Ectodermal cell (in vitro differentiated cells): ENCODE data around the gene RAI14.
"Not testable (repeated sequence)": the region's sequence is repeated elsewhere in the genome, so short reads cannot be mapped to it uniquely, and the experiment has no call there.

Source experiments
- H3K27ac ChIP-seq: 2 replicates; pipeline ENCODE4 v1.7.0; 2013; ENCODE audit warnings: mild to moderate bottlenecking, low read depth, low read length; ENCODE audit not compliant: insufficient read depth, poor library complexity, severe bottlenecking
- H3K27me3 ChIP-seq: 2 replicates; pipeline ENCODE4 v1.7.0; 2013; ENCODE audit warnings: mild to moderate bottlenecking, low read length; ENCODE audit not compliant: insufficient read depth, control insufficient read depth, poor library complexity, severe bottlenecking
- H3K36me3 ChIP-seq: one replicate; pipeline ENCODE4 v1.7.0; 2013; ENCODE audit warnings: low read length; ENCODE audit not compliant: control insufficient read depth, insufficient read depth
- H3K4me1 ChIP-seq: one replicate; pipeline ENCODE4 v1.7.0; 2013; ENCODE audit warnings: low read length; ENCODE audit not compliant: control insufficient read depth, insufficient read depth
- H3K4me3 ChIP-seq: 2 replicates; pipeline ENCODE4 v1.7.0; 2013; ENCODE audit warnings: low read depth, low read length, control low read depth; ENCODE audit not compliant: insufficient read depth
- H3K9me3 ChIP-seq: 2 replicates; pipeline ENCODE4 v1.7.0; 2013; ENCODE audit warnings: mild to moderate bottlenecking, low read length, moderate library complexity; ENCODE audit not compliant: control insufficient read depth
- WGBS, 2 experiments: methylation state at CpG; one replicate each; pipeline ENCODE4 v1.1.7; 2013; ENCODE audit warnings: missing lambda C conversion rate in 2 of 2; 5-methylcytosine and 5-hydroxymethylcytosine counted together

RAI14 gene

DNA sequence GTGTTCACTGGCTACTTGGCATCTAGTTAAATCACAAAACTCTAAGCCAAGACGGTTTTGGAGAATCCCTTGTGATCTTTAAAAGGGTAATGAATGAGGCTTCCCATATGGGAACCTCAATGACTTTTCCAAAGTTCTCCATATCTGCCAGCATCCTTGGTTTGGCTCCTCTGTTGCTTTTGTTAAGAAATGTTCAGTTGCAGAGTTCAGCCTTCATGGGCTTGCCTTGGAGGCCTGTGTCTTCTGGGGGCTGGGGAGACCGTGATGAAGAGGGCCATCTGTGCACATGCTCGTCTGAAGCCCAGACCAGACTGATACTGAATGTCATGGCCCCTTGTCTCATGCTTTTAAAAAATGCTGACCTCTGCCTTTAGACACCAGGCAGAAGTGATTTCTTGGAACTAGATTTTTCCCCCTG is 84.3 kb downstream of the RAI14 start:
- Histone ChIP-seq H3K9me3 (no peaks in the 10 kb centered on the region), H3K27me3 (no peaks in the 10 kb centered on the region), H3K27ac (no peak overlapping the region), H3K4me3 (no peak overlapping the region), H3K4me1 (no peaks in the 10 kb centered on the region), H3K36me3 (no peaks in the 10 kb centered on the region)
- WGBS, 2 experiments, result 77% methylated on average over 3 of the region's 3 CpGs

DNA sequence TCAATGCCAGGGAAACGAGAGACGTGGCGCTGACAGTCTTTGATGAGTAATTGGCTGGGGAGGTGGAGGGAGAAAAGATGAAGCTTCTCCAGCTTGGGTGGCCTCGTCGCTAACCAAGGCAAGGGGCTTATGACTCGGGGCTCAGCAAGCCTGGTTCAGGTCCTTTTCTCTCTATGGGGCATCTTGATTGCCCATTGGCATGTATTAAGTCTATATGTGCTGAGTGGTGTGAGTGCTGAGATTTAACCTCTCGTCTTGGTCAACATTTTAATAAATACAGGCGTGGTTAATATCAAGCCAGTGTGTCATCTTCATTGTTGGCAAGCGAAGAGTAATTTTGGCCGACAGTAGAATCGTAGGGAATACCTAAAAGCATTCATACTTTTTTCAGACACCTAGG is 85.9 kb downstream of the RAI14 start:
- WGBS, 2 experiments, result 96 to 97% methylated on average over 11 of the region's 11 CpGs
- no peak overlapping the region for H3K27ac ChIP-seq
- H3K4me3 ChIP-seq, result no peak overlapping the region
- H3K36me3 ChIP-seq, result no peaks in the 10 kb centered on the region
- no peaks in the 10 kb centered on the region for H3K9me3 ChIP-seq
- no peaks in the 10 kb centered on the region for H3K4me1 ChIP-seq
- no peaks in the 10 kb centered on the region for H3K27me3 ChIP-seq

DNA sequence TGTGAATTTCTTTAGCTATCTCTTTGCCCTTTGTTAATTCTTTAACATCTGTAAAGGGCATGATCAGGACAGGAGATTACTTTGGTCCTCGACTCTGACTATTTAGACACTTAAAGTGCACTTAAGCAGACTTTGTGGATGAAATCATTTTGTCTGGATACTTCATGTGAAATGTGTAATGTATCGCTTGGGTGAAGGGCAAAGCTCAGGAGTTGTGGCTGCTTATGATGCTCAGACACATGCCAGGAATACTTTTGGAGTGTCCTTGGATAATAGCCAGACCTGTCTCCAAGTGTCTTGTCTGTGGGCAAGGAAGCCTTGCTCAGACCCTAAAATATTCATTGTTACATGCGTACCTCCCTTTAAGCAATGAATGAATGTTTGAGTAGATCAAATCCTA is 87.8 kb downstream of the RAI14 start:
- no peaks in the 10 kb centered on the region for H3K9me3 ChIP-seq
- no peaks in the 10 kb centered on the region for H3K27me3 ChIP-seq
- WGBS, 2 experiments, result 96 to 99% methylated on average over 3 of the region's 3 CpGs
- no peaks in the 10 kb centered on the region for H3K36me3 ChIP-seq
- H3K27ac ChIP-seq, result no peak overlapping the region
- H3K4me3 ChIP-seq, result no peak overlapping the region
- no peaks in the 10 kb centered on the region for H3K4me1 ChIP-seq

- no peak overlapping the region for H3K4me3 ChIP-seq
- H3K36me3 ChIP-seq, result no peaks in the 10 kb centered on the region
- H3K27me3 ChIP-seq, result no peaks in the 10 kb centered on the region
- 98 to 100% methylated on average over 2 of the region's 3 CpGs for WGBS, 2 experiments
- H3K27ac ChIP-seq, result no peak overlapping the region
- H3K4me1 ChIP-seq, result no peaks in the 10 kb centered on the region
- no peaks in the 10 kb centered on the region for H3K9me3 ChIP-seq
Observed at GRCh38 chr5:34748431-34748830, 92.3 kb downstream of the RAI14 start.

DNA sequence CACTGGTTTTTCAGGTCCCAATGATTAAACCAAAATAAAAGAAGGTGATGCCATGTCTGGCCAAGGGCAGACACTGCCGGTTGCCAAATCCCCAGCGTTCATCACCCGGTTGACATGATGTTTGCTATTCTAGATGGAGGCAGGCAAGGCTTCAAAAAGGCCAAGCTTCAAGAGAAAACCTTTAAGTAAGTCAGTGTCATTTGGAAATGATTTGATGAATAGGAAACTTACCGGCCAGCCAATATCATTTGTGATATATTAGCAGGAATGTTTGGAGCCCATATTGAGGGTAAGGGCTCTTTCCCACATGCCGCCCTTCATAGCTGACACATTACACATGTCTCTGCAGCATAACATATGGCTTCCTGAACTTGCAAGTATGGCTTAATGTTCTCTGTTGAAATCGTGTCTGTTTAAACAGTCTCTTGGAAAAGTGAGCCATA is 93.3 kb downstream of the RAI14 start:
- Histone ChIP-seq H3K36me3 (no peaks in the 10 kb centered on the region), H3K27me3 (no peaks in the 10 kb centered on the region), H3K4me1 (no peaks in the 10 kb centered on the region), H3K9me3 (no peaks in the 10 kb centered on the region), H3K4me3 (no peak overlapping the region), H3K27ac (no peak overlapping the region)
- WGBS, 2 experiments, result 94 to 96% methylated on average over 5 to 6 of the region's 6 CpGs

DNA sequence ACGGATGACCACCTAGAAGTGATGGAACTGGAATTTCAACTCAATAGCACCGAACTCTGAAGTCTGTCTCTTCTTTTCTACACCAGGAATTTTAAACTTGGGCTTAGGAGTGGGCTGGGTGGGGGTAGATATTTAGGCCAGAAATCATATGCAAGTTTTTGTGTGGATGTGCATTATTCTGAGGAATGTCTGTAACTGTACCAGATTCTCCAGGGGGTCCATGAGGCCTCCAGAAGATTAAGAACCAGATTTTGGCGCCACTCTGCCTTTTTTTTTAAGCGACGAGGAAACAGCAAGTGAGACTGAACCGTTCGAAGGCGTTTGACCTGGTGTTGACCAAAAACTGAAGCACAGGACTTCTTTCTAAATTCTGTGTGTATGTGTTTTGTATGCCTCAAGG is 94.1 kb downstream of the RAI14 start:
- H3K4me1 ChIP-seq, result no peaks in the 10 kb centered on the region
- no peak overlapping the region for H3K27ac ChIP-seq

DNA sequence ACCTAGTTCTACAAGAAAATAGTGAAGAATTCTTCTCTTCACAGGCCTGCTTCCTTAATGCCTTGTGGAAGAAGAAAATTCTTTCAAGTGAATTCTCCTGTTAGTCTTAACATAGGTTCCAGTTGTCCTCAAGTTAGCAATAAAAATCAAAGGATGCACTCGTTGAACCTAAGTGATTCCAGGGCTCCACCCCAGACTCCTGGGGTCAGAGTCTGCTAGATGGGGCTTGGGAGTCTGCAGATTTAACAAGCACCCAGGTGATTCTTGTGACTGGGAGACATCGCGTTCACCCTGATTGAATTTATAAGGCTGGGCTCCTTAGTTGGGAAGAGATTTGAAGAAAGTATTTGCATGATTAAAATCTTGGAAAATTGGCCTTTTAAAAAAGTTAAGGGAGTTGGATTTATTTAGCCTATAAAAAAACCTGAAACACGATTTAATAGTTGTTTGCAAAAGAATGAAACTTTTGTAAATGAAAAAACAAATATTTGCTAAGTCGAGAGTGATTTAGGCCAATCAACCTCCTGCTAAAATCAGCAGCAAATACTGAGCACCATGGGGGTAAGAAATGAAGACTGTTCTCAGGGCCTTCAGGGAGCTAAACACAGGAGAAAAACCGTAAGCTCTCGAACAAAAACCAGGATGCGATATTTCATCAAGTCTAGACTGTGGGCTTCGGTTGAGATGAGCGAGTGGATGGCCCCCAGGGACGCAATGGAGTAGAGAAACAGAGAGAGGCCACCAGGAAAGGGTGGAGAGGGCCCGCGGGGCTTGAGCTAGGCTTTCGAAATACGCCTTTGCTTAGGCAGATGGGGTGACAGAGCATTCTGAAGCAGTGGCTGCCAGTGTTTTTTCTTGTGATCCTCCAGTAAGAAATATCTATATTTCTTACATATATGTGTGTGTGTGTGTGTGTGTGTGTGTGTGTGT is 95.9 kb downstream of the RAI14 start:
- no peaks in the 10 kb centered on the region for H3K27me3 ChIP-seq
- no peak overlapping the region for H3K4me3 ChIP-seq
- no peak overlapping the region for H3K27ac ChIP-seq
- H3K4me1 ChIP-seq, result peaks cover 4% of the 10 kb centered on the region
- H3K9me3 ChIP-seq, result no peaks in the 10 kb centered on the region
- 87 to 90% methylated on average over 15 of the region's 15 CpGs for WGBS, 2 experiments
- no peaks in the 10 kb centered on the region for H3K36me3 ChIP-seq

More for the DNA sequence above, 94.1 kb downstream of the RAI14 start:
- H3K27me3 ChIP-seq, result no peaks in the 10 kb centered on the region
- H3K36me3 ChIP-seq, result no peaks in the 10 kb centered on the region
- 94% methylated on average over 8 of the region's 8 CpGs for WGBS, 2 experiments
- no peak overlapping the region for H3K4me3 ChIP-seq
- H3K9me3 ChIP-seq, result no peaks in the 10 kb centered on the region

DNA sequence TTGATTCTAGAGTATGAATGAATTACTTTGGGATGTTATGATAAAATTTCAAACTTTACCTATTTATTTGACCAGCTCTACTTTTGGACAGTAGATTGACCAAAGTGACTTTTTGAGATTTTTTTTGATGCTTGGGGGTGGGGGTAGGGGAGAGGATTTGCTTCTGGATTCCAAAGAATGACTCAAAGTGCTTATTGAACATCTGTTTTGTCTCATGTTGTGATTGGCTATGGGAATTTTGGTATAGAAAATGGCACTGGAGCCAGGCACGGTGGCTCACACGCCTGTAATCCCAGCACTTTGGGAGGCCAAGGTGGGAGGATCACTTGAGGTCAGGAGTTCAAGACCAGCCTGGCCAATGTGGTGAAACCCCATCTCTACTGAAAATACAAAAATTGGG is 97.1 kb downstream of the RAI14 start:
- not testable (repeated sequence) for H3K27me3 ChIP-seq, H3K4me3 ChIP-seq, H3K27ac ChIP-seq, H3K36me3 ChIP-seq, H3K9me3 ChIP-seq, H3K4me1 ChIP-seq
- 91 to 96% methylated on average over 2 of the region's 2 CpGs for WGBS, 2 experiments

GRCh38 chr5:34755926-34756325 is 99.8 kb downstream of the RAI14 start:
- 92 to 94% methylated on average over 3 to 4 of the region's 4 CpGs for WGBS, 2 experiments
- Histone ChIP-seq H3K36me3 (peaks cover 8% of the 10 kb centered on the region), H3K9me3 (no peaks in the 10 kb centered on the region), H3K4me1 (peaks cover 7% of the 10 kb centered on the region), H3K4me3 (no peak overlapping the region), H3K27me3 (no peaks in the 10 kb centered on the region), H3K27ac (no peak overlapping the region)

DNA sequence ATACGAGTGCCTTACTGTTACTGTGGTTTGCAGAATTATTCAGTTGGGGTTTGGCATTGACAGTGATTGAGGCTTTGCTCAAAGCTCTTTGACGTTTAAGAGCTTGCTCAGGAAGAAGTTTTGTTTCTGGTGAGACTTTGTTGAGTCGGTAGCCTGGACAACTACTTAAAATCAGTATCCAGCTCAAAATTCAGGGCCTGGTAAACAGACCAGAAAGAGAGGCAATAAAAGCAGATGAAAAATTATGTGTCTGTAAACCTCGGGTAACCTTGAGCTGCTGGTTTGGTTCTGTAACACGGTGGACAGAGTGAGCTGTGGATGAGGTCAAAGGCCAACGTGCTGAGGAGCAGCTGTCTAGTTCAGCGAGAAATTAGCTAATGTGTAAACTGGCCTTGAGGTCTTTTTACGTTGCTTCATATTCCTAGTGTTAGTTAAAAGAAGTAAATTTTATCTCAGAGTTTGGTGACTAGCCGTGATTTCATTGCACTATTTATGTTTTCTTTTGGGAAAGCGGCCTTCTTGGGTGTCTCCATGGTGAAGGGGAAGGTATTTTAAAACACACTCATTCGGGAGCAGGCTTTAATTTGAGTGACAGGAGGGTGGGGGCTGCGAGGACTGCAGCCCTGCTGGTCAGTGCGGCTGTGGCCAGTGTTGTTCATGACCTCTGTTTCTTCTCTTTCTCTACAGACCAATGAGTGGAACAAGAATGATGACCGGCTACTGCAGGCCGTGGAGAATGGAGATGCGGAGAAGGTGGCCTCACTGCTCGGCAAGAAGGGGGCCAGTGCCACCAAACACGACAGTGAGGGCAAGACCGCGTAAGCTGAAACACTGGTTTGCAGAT is 100.9 kb downstream of the RAI14 start:
- Histone ChIP-seq H3K27ac (peak overlapping the region; percentile 47), H3K9me3 (no peaks in the 10 kb centered on the region), H3K4me3 (no peak overlapping the region), H3K4me1 (peaks cover 7% of the 10 kb centered on the region), H3K27me3 (no peaks in the 10 kb centered on the region), H3K36me3 (peaks cover 8% of the 10 kb centered on the region)
- 89 to 90% methylated on average over 20 of the region's 20 CpGs for WGBS, 2 experiments
